Measurements from ENCODE around the gene CCDC8. TPM values are rescaled to one million over a fixed set of nuclear protein-coding genes. Genes with fewer than 3 reads are reported as not detected.
"Not testable (repeated sequence)": the region's sequence is repeated elsewhere in the genome, so short reads cannot be mapped to it uniquely, and the experiment has no call there.

CCDC8 gene
- total RNA-seq, 1 donor from 2014 or later, result 0.13 TPM

GRCh38 chr19:46404753-46405468, 8.5 kb downstream of the CCDC8 start:
- no peak for DNase-seq (ENCODE audit: low read depth in 2 of 2)

- DNase-seq (ENCODE audit: low read depth in 2 of 2), result no peak
Measured at GRCh38 chr19:46404055-46404752, 9.2 kb downstream of the CCDC8 start.

GRCh38 chr19:46402725-46403124, 10.6 kb downstream of the CCDC8 start:
- no peak for DNase-seq (ENCODE audit: low read depth in 2 of 2)

DNA sequence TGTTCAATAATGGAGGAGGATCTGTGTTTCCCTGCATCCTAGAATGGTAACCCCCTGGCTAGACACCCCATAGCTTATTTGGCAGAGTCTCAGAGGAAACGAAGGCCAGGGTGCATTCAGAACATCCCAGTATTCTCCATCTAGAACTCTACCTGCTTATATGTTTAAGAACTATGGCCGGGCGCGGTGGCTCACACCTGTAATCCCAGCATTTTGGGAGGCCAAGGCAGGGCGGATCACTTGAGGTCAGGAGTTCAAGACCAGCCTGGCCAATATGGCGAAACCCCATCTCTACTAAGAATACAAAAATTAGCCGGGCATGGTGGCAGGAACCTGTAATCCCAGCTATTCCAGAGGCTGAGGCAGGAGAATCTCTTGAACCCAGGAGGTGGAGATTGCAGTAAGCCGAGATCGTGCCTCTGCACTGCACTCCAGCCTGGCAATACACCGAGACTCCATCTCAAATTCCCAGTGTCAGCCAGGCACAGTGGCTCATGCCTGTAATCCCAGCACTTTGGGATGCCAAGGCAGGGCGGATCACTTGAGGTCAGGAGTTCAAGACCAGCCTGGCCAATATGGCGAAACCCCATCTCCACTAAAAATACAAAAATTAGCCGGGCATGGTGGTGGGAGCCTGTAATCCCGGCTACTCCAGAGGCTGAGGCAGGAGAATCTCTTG, 15.4 kb downstream of the CCDC8 start:
- not testable (repeated sequence) for DNase-seq (ENCODE audit: low read depth in 2 of 2)

DNA sequence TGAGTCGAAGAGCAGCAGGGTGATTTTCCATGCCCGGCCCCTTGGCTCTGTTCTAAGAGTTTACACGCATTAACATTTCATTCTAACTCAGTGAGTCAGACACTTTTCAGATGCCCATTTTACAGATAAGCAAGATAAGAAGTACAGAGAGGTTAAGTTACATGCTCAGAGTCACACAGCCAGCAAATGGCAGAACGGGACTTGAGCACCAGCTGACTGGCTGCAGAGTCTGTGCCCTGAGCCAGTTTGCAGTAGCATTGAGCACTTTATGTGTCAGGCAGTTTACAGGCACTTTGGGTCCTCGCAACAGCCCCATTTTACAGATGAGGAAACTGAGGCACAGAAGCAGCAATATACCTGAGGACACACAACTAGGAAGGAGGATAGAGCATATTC, 19.0 kb downstream of the CCDC8 start:
- no peak for DNase-seq (ENCODE audit: low read depth in 2 of 2)

- no peak for DNase-seq (ENCODE audit: low read depth in 2 of 2)
Measured at GRCh38 chr19:46393456-46394401, 19.6 kb downstream of the CCDC8 start.

DNA sequence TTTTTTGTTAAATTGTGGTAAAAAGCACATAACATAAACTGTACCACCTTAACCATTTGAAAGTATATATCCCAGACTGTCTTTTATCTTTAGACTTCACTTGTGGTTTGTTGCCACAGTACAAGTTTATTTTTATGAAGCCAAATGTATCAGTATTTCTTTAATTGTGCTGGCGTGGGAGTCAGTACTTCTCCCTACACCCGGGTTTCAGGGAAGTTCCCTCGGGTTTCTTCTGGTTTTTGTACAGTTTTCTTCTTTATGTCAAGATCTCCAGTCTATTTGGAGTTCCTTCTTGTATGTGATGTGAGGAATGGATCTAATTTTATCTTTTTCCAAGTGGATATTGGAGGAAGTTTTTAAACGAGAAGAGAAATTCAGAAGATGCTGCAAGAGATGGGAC, 20.5 kb downstream of the CCDC8 start:
- no peak for DNase-seq (ENCODE audit: low read depth in 2 of 2)

DNA sequence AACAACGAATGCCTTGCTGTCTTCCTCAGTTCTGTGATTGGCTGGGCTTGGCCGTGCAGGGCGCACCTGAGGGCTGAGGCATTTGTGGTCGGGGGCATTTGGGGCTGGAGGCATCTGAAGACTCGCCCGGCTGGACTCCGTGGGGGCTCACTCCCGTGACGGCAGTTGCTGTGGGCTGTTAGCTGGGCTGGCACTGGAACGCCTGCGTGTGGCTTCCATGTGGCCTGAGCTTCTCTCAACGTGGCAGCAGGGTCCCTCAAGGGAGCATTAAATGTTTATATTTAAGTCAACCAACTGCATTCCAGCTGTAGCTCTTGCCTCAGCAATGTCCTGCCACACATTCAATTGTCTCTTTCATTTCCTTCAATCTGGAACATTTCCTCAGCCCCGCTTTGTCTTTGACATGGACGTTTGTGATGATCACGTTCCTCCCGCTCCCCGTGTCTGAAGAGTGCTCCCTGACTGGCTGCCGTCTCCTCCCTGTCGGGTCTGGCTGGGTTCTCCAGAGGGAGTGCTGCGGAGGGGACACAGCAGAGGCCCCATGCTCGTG, 21.0 kb downstream of the CCDC8 start:
- DNase-seq (ENCODE audit: low read depth in 2 of 2), result peak in 1 of 2 donors; percentile 43

DNA sequence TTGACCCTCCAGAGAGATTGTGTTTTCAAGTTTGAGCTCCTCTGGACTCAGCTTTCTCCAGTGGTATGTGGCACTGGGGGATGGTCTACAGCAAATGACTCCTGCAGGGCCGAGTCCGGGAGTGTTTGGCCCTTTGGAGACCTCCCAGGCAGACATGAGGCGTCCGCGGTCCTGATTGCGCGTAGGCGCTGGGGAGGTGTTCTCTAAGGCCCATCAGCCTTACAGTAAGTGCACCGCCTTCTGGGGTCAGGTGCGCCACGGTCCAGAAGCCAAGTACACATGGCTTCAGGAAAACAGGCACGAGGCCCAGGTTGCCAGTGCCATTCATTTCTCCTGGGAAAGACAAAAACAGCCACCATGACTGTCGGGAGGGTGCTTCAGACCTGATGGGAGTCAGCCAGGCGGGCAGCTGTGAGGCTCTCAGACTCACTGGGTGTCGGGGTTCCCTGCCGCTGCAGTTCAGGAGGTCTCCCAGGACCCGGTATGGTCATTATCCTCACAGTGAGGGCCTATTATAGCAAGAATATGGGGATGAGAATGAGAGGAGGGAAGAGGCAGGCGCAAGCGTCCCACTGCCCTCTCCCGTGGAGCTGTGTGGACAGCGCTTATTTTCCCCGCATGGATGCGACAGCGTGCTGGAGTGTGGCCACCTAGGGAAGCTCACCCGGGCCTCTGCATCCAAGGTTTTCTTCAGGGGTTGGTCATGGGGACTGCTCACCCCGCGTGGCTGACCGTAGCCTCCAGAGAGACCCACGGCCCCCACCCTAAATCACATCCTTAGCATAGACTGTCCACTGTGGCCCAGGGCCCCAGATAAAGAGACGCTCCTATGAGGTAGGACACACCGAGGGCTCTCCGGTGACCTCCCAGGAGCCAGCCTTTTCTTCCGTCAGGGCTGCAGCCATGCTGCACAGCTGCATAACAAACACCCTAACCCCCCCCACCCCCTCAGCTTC, 21.8 kb downstream of the CCDC8 start:
- no peak for DNase-seq (ENCODE audit: low read depth in 2 of 2)

GRCh38 chr19:46390866-46391265, 22.5 kb downstream of the CCDC8 start:
- DNase-seq (ENCODE audit: low read depth in 2 of 2), result no peak

- DNase-seq (ENCODE audit: low read depth in 2 of 2), result no peak
Measured at GRCh38 chr19:46390121-46390858, 23.1 kb downstream of the CCDC8 start.

GRCh38 chr19:46388311-46389095, 24.9 kb downstream of the CCDC8 start:
- DNase-seq (ENCODE audit: low read depth in 2 of 2), result no peak

DNA sequence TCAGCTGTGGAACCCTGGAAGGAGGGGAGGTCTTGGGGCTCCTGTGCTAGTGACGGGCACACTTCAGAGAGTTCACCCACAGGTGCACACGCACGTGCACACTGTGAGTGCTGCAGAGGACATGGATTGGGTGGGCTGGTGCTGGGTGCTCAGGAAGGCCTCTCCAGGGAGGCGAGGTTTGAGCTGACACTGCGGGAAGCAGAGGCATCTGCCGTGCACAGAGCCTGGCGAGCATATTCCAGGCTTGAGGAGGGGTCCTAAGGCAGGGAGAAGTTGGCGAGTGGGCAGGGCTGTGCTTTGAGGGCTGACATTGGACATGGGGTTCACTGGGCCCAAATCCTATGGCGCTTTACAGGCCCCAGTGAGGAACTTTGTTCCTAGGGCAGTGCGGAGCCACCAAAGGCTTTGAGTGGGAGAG, 25.6 kb downstream of the CCDC8 start:
- DNase-seq (ENCODE audit: low read depth in 2 of 2), result no peak

GRCh38 chr19:46386996-46387712, 26.2 kb downstream of the CCDC8 start:
- DNase-seq (ENCODE audit: low read depth in 2 of 2), result no peak

DNA sequence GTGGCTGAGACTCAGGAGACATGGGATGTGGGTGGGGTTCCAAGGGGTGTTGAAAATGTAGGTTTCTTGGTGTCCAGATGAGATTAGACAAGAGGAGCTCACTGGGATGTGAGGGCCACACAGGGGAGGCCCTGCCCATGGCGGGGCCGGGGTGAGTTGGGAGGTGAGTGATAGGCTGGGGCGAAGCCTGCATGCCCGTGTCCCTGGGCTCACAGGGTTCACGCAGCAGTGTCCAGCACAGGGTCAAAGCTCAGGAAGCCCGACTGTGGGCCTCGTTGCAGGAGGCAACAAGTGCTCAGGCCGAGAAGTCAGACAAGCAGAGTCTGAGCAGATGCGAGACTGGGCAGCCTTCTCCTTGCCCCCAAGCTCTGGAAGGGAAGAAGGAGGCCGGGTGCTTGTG, 27.2 kb downstream of the CCDC8 start:
- no peak for DNase-seq (ENCODE audit: low read depth in 2 of 2)

DNA sequence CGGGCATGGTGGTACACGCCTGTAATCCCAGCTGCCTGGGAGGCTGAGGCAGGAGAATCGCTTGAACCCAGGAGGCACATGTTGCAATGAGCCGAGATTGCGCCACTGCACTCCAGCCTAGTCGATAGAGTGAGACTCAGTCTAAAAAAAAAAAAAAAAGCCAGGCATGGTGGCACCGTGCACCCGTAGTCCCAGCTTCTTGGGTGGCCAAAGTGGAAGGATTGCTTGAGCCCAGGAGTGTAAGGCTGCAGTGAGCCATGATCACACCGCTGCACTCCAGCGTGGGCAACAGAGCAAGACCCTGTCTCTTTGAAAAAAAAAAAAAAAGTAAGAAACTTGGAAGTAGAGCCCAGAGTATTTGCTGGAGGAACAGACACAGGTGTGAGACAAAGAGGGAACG, 27.7 kb downstream of the CCDC8 start:
- no peak for DNase-seq (ENCODE audit: low read depth in 2 of 2)

- DNase-seq (ENCODE audit: low read depth in 2 of 2), result no peak
Measured at GRCh38 chr19:46384396-46384795, 29.0 kb downstream of the CCDC8 start.

GRCh38 chr19:46383846-46384245, 29.5 kb downstream of the CCDC8 start:
- no peak for DNase-seq (ENCODE audit: low read depth in 2 of 2)
